ENCODE data around the gene ING2. TPM values are rescaled to one million over a fixed set of nuclear protein-coding genes. Genes with fewer than 3 reads are reported as not detected.

The ING2 gene
- total RNA-seq, 1 experiment from 2014 or later: 4.2 TPM

- ChIA-PET RAD21 (ENCODE audit: low non-redundant PET in 1 of 2, low total read pairs in 2 of 2, uncharacterized antibody in 2 of 2, unreplicated experiment in 2 of 2) (no interaction called here), CTCF (no interaction called here), POLR2A (no interaction called here)
- Histone ChIP-seq H3K9ac (ENCODE audit: low read length) (no peak overlapping the region), H2AFZ (ENCODE audit: low read depth, low read length, poor library complexity, severe bottlenecking) (no peak overlapping the region), H3K4me2 (ENCODE audit: low read length) (no peak overlapping the region), H4K20me1 (ENCODE audit: insufficient read depth) (no peaks in the 10 kb centered on the region), H3K4me1 (ENCODE audit: control insufficient read depth in 1 of 2, insufficient read depth in 2 of 2, low read length in 2 of 2) (no peaks in the 10 kb centered on the region), H3K9me3 (ENCODE audit: control insufficient read depth in 1 of 2, insufficient read depth in 1 of 2, low read depth in 1 of 2, low read length in 2 of 2) (no peaks in the 10 kb centered on the region), H3K79me2 (ENCODE audit: insufficient read depth, low read length) (no peaks in the 10 kb centered on the region), H3K27me3 (ENCODE audit: insufficient read depth, low read length) (no peaks in the 10 kb centered on the region), H3K27ac (ENCODE audit: low read depth, low read length) (no peak overlapping the region), H3K4me3 (replicated peaks in 1 of 2; ENCODE audit: low read depth in 1 of 2, low read length in 2 of 2) (no peak overlapping the region), H3K9me2 (ENCODE audit: insufficient read depth) (no peaks in the 10 kb centered on the region), H3K36me3 (ENCODE audit: control insufficient read depth in 1 of 2, insufficient read depth in 2 of 2, low read length in 2 of 2) (no peaks in the 10 kb centered on the region)
- no peak for DNase-seq (ENCODE audit: low read depth, low spot score)
- no peak for ATAC-seq
- intact Hi-C loops (cut with micrococcal nuclease): no loop called here
- TF ChIP-seq EZH2phosphoT487 (IDR thresholded peaks at IDR 0.05; ENCODE audit: borderline replicate concordance) (no peak), SP1 (IDR thresholded peaks at IDR 0.05; ENCODE audit: low read depth) (no peak), CEBPB (IDR thresholded peaks at IDR 0.05; ENCODE audit: low read depth) (no peak), ZFX (IDR thresholded peaks at IDR 0.05) (no peak), EZH2 (IDR thresholded peaks at IDR 0.05) (no peak)
- no TSS peak for BruUV-seq (replicated peaks)
Observed at GRCh38 chr4:183455431-183456195, 49.2 kb upstream of the ING2 start.

- no peaks in the 10 kb centered on the region for H3K9me3 ChIP-seq (ENCODE audit: control insufficient read depth in 1 of 2, insufficient read depth in 1 of 2, low read depth in 1 of 2, low read length in 2 of 2)
- ChIA-PET RAD21 (ENCODE audit: low non-redundant PET in 1 of 2, low total read pairs in 2 of 2, uncharacterized antibody in 2 of 2, unreplicated experiment in 2 of 2) (no interaction called here), CTCF (no interaction called here), POLR2A (no interaction called here)
- H3K79me2 ChIP-seq (ENCODE audit: insufficient read depth, low read length): no peaks in the 10 kb centered on the region
- no peaks in the 10 kb centered on the region for H4K20me1 ChIP-seq (ENCODE audit: insufficient read depth)
- H3K36me3 ChIP-seq (ENCODE audit: control insufficient read depth in 1 of 2, insufficient read depth in 2 of 2, low read length in 2 of 2): no peaks in the 10 kb centered on the region
- H2AFZ ChIP-seq (ENCODE audit: low read depth, low read length, poor library complexity, severe bottlenecking): no peak overlapping the region
- H3K4me1 ChIP-seq (ENCODE audit: control insufficient read depth in 1 of 2, insufficient read depth in 2 of 2, low read length in 2 of 2): no peaks in the 10 kb centered on the region
- no TSS peak for BruUV-seq (replicated peaks)
- no peak overlapping the region for H3K9ac ChIP-seq (ENCODE audit: low read length)
- no peak for DNase-seq (ENCODE audit: low read depth, low spot score)
- H3K4me2 ChIP-seq (ENCODE audit: low read length): no peak overlapping the region
- no peak for ATAC-seq
- H3K27me3 ChIP-seq (ENCODE audit: insufficient read depth, low read length): no peaks in the 10 kb centered on the region
- H3K27ac ChIP-seq (ENCODE audit: low read depth, low read length): no peak overlapping the region
- H3K4me3 ChIP-seq (replicated peaks in 1 of 2; ENCODE audit: low read depth in 1 of 2, low read length in 2 of 2): no peak overlapping the region
- intact Hi-C loops (cut with micrococcal nuclease): no loop called here
- no peaks in the 10 kb centered on the region for H3K9me2 ChIP-seq (ENCODE audit: insufficient read depth)
- TF ChIP-seq, protein P1, sequence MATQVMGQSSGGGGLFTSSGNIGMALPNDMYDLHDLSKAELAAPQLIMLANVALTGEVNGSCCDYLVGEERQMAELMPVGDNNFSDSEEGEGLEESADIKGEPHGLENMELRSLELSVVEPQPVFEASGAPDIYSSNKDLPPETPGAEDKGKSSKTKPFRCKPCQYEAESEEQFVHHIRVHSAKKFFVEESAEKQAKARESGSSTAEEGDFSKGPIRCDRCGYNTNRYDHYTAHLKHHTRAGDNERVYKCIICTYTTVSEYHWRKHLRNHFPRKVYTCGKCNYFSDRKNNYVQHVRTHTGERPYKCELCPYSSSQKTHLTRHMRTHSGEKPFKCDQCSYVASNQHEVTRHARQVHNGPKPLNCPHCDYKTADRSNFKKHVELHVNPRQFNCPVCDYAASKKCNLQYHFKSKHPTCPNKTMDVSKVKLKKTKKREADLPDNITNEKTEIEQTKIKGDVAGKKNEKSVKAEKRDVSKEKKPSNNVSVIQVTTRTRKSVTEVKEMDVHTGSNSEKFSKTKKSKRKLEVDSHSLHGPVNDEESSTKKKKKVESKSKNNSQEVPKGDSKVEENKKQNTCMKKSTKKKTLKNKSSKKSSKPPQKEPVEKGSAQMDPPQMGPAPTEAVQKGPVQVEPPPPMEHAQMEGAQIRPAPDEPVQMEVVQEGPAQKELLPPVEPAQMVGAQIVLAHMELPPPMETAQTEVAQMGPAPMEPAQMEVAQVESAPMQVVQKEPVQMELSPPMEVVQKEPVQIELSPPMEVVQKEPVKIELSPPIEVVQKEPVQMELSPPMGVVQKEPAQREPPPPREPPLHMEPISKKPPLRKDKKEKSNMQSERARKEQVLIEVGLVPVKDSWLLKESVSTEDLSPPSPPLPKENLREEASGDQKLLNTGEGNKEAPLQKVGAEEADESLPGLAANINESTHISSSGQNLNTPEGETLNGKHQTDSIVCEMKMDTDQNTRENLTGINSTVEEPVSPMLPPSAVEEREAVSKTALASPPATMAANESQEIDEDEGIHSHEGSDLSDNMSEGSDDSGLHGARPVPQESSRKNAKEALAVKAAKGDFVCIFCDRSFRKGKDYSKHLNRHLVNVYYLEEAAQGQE (IDR thresholded peaks at IDR 0.05; ENCODE audit: low read depth): no peak
- TF ChIP-seq YY1 (IDR thresholded peaks at IDR 0.05; ENCODE audit: extremely low read depth, insufficient replicate concordance, low read depth, low read length): no peak
- no peak for TF ChIP-seq EZH2 (IDR thresholded peaks at IDR 0.05)
- TF ChIP-seq CBX3 (IDR thresholded peaks at IDR 0.05; ENCODE audit: low read depth): no peak
- no peak for TF ChIP-seq SIN3A (IDR thresholded peaks at IDR 0.05; ENCODE audit: low read depth)
- TF ChIP-seq ELF1 (IDR thresholded peaks at IDR 0.05; ENCODE audit: borderline replicate concordance, low read depth): no peak
- no peak for TF ChIP-seq ZFX (IDR thresholded peaks at IDR 0.05)
- TF ChIP-seq CEBPB (IDR thresholded peaks at IDR 0.05; ENCODE audit: low read depth): no peak
- TF ChIP-seq SRF (IDR thresholded peaks at IDR 0.05; ENCODE audit: low read depth): no peak
- no peak for TF ChIP-seq EGR1 (IDR thresholded peaks at IDR 0.05; ENCODE audit: low read depth)
- TF ChIP-seq SP1 (IDR thresholded peaks at IDR 0.05; ENCODE audit: low read depth): no peak
- TF ChIP-seq, protein P2, sequence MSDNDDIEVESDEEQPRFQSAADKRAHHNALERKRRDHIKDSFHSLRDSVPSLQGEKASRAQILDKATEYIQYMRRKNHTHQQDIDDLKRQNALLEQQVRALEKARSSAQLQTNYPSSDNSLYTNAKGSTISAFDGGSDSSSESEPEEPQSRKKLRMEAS (IDR thresholded peaks at IDR 0.05): no peak
- no peak for TF ChIP-seq JUND (IDR thresholded peaks at IDR 0.05)
- no peak for TF ChIP-seq FOSL1 (IDR thresholded peaks at IDR 0.05; ENCODE audit: low read depth)
- no peak for TF ChIP-seq ZNF274 (IDR thresholded peaks at IDR 0.05; ENCODE audit: low read depth, low read length)
Observed at GRCh38 chr4:183458005-183458404, 46.9 kb upstream of the ING2 start.

All from HCT116 (cell line).